DMS 273 treated with DMSO at 0.1 percent for 48 hours (cell line): ENCODE results near the gene VSIG2.
"Not testable (repeated sequence)": the region's sequence is repeated elsewhere in the genome, so short reads cannot be mapped to it uniquely, and the experiment has no call there.

Source experiments
- DNase-seq: peaks from one replicate; lab custom pipeline; 2025; lab: John Stamatoyannopoulos, UW

Gene VSIG2, protein sequence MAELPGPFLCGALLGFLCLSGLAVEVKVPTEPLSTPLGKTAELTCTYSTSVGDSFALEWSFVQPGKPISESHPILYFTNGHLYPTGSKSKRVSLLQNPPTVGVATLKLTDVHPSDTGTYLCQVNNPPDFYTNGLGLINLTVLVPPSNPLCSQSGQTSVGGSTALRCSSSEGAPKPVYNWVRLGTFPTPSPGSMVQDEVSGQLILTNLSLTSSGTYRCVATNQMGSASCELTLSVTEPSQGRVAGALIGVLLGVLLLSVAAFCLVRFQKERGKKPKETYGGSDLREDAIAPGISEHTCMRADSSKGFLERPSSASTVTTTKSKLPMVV

DNA sequence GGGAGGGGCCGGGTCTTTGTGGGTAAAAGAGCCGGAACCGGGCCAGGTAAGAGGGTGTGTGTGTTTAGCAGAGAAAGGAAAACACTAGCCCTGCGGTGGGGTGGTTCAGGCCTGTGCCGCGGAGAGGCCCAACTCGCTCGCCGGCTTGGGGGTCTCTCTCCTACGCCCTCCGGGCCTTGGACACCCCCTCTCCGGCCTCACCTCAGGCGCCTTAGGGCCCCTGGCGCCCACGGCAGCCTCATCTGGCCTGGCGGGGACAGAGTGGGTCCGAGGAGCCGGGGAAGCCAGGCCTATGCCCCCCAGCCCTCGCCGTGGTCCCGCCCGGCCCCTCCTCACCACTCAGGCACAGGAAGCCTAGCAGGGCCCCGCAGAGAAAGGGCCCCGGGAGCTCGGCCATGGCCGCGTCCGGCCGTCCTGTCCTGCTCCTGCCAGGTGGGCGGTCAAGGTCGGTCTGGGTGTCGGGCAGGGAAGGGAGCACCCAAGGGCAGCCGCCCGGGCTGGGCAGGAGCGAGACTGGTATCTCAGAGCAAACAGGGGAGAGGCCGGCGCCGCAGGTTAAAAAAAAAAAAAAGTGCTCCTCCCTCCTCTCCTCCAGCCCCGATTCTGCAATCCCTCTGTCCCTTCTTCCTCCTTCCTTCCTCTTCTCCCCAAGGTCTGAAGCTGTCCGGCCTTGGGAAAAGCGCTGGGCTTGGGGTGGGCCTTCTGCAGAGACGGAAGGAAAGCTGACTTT lies at the start of gene VSIG2:
VSIG2 (minus strand) TSS at position 515 of the 730 bp plus-strand sequence; CDS start at position 397, 118 bp downstream.
- DNase-seq, result no peak

DNA sequence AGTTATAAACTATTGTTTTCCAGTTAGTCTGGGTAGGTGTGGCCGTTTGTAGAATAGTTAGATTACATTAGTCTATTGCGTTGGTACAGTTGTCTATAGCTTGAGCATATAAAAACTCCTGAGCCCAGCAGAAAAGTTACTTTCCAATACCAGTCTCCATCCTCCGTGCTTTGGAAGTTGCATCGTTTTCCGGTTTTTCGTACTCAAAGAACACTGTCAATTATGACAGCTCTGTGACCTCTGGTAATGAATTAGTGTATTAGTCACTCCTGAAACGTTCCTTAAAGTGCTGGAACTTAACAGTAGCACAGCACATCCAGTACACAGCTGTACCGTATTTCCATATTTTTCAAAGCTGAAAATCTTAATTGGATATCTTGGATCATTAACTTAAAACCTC lies 49.0 kb upstream of the VSIG2 start:
- DNase-seq, result no peak

DNA sequence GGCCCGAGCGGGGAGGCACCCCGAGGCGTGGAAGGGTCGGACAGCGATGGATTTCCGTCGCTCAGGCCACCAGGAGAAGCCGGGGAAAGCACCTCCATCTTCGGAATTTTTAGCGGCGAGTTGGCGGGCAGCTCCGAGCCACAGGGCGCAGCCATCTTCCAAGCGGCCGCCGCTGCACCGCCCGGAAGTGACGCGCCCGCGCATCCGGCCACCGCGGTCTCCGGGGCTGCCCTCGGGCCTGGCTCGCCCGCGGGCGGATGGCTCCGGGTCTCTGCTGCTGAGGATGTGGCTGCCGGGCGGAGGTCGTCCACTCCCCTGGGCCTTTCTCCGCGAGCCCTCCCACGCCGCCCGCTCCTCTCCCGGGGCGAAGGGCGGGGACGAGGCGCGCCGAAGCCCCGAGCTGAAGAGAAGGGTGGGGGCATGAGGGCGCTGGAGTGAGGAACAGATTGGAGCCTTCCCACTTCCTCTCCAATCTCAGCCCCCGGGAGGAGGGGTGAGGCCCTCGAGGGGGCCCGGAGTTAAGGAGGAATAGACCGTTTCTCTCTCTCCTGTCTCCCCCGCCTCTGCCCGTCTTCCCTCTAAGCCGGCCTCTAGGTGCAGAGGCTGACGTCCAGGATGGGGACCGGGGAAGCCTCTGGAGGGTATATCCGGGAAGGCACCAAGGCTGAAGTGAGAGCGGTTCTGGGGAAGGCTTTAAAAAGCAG lies 48.3 kb upstream of the VSIG2 start, which contains the start of gene MSANTD2:
MSANTD2 (minus strand) TSS at position 181 of the 704 bp plus-strand sequence; CDS start at position 155, 26 bp downstream.
- DNase-seq, result peak; percentile 16

DNA sequence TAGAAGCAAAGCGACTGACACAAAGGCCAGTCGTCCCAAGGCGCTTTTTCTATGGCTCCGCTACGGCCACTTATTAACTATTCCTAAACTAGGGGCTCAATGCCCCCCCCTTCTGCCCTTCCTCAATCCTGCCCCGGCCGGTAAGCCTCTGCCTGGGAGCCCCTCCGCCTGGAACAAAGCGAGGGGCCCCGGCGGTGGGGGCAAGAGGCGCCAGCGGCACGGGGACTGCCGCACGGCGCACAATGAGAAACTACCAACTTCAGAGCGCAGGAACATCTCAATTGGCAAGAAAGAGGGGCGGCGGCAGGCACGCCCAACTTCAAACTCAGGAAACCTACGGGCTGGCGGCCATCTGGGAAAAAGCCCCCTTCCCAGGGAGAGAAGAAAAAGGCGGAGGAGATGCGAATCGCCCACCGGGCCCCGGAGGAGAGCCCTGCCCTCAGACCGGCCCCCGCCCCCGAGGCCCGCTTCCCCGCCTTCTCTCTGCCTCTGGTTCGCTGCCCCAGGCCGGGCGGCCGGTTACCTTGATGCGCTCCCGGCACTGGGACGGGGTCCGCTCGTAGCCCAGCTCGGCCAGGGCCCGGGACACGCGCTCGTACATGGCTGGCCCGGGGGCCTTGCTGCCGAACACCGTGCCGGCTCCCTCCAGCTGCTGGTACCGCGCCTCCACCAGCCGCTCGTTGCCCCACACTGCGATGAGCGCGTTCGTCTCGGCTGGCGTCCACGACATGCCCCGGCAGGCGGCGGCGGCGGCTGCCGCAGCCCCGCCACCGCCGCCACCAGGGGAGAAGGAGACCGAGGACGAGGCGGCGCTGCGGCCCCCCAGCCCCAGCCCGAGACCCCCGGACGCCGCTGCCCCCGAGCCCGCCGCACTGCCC lies 47.5 kb upstream of the VSIG2 start:
- DNase-seq, result no peak

DNA sequence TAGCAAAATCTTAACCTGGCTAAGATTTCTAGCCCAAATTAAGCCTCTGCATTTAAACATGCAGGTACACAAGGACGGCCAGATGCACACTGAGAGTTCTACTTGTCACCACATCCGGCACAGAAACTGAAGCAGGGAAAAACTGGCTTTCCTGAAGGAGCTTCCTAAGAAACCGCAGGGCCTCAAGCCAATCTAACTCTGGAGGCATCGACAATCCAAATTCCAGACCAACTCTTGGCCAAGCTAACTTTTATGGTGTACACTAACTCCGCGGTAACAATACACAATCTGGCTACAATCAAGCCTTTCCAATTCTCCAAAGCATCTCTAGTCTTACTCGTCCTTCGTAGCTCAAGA lies 46.9 kb upstream of the VSIG2 start:
- no peak for DNase-seq

DNA sequence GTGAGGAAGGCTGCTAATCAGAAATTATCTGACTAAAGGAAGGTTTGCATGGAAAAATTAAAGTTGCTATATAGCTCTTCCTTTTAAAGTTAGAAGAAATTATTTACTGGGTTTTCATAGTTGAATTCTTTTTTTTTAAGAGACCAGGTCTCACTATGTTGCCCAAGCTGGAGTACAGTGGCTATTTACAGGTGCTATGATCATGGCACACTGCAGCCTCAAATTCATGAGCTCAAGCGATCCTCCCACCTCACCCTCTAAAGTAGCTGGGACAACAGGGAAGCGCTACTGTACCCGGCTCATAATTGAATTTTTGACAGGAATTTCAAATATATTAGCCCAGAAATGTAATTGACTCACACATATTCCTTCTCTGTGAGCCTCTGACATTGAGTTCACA lies 44.3 kb upstream of the VSIG2 start:
- DNase-seq, result no peak

DNA sequence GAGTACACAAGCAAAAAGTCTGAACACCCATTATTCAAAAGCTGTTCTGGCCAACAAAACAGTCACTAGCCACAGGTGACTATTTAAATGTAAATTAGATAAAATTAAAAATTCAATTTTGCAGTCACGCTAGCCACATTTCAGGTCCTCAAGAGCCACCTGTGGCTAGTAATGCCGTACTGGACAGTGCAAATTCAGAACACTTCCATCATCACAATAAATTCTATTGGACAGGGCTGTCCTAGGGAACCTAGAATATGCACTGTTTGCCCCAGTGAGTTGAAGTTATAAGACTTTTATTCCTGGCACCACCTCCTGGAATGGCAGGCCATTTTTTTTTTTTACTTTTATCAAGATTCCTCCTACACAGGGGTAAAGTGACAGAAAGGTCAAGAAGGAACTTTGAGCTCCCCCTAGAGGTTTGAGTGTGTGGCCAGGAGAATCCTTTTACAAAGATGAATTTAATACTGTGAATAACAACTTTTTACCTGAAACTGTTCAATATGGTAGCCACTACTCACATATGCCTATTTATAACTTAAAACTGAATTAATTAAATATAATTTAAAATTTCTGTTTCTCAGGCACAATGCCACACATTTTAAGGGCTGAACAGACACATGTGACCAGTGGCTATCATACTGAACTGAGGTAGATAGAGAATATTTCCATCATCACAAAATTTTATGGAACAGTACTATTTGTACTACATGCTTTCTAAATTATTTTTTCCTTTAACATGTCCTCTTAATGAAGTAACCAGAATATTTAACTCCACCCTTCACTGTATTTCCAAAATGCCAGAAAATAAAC lies 41.6 kb upstream of the VSIG2 start:
- DNase-seq, result no peak

DNA sequence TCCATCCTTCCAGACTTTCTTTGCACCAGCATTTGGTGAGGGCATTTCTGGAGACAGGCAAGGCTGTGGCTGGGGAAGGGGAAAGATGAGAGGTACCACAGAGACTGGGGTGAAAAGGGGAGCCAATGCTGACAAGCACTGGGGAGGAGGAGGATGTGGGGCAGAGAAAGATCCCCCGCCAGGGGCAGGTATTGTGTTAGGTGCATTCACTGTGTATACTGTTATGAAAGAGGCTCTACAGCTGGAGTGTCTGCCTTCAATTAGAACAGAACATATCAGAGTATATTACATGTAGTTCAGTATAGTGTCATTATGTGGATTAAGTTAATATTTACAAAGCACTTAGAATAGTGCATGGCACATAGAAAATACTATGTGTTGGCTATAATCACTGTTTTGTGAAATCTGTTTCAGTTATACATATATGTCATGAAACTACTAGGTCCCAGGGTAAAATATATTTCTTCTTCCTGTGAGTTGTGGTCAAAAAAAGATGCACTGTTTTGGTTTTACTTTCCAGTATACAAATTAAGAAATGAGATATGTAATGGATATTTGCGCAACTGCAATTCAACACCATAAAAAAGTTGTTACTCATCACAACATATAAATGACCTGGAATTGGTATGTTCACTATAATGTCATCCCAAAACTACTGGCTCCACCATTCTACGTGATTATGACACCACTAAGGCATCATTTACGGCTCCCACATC lies 39.7 kb upstream of the VSIG2 start:
- no peak for DNase-seq

DNA sequence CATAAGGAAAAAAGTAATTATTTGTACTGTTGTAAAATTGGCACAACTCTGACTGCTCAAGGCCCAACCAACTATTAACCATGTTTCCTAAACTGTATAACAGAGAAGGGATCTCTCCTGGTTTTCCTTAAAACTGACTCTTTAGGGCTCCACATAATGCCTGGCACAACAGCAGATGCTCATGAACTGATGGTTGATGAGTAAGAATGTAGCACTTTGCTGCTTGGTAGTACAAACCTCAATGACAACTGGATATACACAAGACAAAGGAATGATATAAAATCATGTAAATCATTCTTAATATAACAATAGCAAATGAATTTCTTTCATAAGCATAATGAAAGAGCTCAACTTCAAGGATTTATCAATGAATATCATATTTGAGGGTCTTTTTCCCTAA lies 36.5 kb upstream of the VSIG2 start:
- DNase-seq, result no peak

DNA sequence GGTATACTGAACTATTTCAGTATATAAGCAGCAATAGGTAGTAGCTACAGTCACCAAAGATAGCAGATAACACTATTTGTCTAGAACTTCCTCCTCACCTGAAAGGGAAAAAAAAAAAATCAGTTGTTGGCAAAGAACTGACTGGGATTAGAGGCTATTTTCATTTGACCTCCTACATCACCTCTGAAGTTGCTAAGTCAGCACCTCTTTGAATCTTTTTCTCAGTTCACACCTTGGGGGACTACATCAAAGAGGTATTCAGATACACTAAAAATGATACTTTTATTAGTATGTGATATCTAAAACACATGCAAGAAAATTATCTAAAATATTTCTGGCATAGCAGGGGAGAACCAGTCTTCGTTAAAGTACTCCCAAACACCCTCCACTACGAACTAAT lies 32.0 kb upstream of the VSIG2 start:
- no peak for DNase-seq

DNA sequence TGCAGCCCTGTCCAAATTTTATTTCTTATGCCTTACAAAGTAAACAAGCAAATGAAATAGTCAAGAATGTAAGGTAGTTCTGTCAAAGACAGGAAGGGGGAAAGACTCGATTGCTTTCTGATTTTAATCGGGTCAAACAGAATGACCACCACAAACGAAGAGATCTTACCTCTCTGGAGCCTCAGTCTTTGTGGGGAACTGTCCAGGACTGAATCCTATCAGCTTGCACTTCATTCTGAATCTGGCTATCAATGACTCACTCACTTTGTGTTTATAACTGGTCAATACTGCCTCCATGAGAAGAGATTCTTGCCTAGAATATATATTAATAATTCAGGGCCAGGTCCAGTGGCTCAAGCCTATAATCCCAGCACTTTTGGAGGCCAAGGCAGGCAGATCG lies 30.9 kb upstream of the VSIG2 start:
- no peak for DNase-seq

DNA sequence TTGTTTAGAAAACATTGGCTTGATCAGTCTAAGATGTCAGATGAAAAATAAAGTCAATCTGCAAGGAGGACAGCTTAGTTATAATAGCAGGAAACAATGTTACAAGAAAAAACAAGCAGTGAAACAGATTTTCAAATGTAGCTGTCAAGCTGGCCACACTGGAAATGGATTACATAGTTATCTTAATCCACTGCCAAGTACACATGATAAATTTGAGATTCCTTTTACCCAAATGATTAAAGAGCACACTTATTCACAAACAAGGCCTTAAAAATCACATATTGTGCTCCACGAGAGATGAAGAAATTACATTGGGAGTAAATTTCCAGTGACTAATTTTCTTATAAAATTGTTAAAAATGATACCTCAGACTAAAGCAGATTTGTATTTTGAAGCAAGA lies 27.5 kb upstream of the VSIG2 start:
- DNase-seq, result no peak

DNA sequence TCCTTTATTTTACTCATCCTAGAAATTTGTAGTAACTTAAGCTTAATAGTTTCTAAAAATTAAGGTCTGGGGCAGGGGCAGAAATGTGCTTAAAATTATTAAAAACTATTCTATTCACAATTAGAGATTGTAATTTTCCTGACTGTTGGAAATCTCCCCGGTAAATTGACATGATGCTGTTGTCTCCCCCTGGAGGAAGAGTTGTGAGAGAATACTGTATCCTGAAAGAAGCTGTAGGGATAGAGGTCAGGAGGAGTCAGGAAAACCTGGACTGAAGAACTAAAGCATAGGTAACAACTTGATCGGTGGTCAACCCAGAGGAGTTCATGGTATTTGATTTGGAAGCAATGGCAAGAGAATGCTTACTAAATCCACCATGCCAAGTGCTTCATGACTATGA lies 26.2 kb upstream of the VSIG2 start:
- DNase-seq, result no peak

DNA sequence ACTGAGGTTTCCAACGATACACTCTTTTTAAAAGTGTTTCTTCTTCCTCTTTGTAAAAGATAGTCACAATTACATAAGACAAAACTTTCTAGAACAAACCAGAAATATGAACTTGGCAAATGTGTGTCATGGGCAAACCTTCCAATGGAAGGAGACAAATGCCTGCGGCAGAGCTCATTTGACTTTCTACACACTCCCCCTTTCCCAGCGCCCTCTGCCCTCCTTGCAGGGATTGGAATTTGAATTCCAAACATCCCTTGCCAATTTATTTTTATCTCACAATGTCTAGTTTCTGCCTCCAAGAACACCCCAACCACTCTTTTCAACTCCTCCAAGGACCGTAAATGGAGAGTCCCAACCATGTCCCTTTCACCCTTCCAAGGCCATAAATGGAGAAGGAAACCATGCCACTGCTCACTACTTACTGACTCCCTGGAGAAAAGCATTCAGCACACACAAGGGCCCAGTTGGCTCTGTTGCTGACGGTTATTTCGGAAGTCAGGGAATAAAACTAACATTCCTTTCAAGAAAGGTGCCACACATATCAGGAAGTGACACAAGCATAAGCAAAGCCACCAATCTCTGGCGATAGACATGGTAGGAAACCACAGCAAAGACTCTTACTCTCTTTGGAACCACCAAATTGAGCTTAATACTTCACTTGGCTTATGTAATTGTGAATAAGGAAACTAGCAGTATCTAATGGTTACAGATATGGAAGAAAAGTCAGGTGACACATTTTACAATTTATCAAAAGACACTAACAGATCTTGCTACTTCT lies 25.0 kb upstream of the VSIG2 start:
- no peak for DNase-seq

DNA sequence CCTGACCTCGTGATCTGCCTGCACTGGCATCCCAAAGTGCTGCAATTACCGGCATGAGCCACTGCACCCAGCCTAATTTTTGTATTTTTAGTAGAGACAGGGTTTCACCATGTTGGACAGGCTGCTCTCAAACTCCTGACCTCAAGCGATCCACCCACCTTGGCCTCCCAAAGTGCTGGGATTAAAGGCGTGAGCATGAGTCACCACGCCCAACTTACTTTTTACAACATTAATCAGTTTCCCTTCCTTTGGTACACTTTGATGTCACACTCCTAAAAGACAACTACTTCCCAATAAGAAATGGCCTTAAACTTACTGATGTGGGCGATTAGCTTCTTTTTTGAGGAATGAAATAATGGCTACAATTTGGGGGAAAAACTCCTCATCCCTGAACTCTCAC lies 18.9 kb upstream of the VSIG2 start:
- not testable (repeated sequence) for DNase-seq

DNA sequence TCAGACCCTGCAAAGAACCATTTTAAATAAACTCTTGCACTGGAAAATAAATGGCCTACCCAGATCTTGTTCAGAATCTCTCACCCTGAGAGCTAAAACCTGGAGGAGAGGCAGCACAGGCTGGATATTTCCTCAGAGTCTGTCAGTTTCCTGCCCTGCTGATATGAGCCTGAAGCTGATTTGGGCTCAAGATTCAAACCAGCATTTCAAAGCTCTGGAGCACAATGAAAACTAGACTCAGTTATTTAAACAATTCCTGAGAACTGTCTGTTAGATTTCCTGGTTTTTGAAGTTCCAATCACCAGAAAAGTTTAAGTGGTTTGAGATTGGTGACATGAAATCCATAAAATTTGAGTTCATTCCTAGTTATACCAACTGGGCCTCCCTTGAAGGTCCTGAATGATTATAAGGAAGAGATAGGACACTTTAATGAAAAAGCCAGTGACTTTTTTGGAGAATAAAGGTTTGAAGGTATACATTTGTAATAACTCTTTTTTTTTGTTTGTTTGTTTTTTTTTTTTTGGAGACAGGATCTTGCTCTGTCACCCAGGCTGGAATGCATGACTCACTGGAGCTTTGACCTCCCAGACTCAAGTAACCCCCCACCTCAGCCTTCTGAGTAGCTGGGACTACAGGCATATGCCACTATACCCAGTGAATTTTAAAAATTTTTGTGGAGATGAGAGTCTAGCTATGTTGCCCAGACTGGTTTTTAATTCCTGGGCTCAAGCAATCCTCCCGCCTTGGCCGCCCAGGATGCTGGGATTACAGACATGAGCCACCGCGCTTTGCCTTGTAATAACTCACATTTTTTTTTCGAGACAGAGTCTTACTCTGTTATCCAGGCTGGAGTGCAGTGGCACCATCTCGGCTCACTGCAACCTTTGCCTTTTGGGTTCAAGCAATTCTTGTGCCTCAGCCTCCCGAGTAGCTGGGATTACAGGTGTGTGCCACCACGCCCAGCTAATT lies 18.0 kb upstream of the VSIG2 start:
- DNase-seq, result no peak

DNA sequence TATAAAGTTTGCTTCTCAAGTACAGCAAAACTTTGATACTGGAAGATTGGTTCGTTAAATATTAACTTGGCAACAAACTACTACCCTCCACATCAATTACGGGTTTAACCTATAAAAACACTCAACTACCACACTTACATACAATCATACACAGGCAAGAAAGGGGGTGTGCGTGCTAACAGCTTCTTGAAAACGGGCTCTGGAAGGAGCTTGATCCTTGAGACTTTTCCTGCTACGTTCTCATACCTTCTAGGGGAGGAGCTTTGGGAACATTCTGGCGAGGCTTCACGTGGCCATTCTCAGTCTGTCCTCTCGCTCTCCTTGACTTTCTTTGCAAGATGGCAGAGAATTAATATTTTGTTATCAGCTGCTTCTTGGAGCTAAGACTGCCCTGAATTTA lies 16.9 kb upstream of the VSIG2 start:
- no peak for DNase-seq

DNA sequence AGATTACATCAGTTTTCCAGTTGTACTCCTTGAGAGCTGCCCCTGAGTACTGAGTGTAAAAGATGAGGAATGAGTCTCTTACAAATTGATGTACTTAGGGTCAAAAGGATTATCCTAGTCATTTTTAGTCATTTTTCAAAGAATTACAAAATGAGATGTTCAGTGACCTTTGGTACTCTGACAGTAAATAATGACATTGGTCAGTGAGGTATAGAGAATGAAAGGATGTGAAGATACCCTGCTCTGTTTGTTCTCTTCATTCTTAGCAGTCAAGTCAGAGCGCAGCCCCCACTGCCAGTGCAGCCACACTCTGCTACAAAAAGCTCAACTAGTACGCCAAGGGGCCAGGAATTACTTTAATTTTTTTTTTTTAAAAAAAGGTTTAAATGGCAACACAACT lies 14.1 kb upstream of the VSIG2 start:
- DNase-seq, result no peak
